GM19468 (cell line): Measurements from ENCODE around the gene RPUSD4.

Source experiments
- ATAC-seq: cut with Tn5 transposase; IDR thresholded peaks from one replicate; pipeline ENCODE4 v1.9.1; 2021; ENCODE audit warnings: mild to moderate bottlenecking, moderate library complexity, moderate number of reproducible peaks; ENCODE audit not compliant: unreplicated experiment; ENCODE audit errors: extremely low read depth

Gene RPUSD4

GRCh38 chr11:126214841-126215240, 3.4 kb upstream of the RPUSD4 start:
- ATAC-seq, result no peak

DNA sequence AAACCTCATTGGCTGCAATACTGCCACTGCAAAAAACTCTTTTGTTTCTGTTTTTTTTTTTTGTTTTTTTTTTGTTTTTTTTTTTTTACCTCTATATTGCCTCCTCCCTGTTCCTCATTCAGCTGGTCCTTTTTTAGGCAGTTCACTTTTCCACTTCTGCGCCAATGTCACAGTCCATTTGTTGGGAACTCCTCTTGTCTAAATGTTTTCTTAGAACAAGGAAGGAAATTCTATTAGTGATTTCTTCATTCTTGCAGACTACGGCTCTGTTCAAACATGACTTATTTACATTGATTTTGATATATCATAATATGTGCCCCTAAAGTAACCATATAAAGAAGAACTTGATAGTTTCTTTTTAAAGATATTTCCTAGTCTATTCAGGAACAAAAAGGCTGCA, 3.0 kb upstream of the RPUSD4 start:
- ATAC-seq, result no peak

GRCh38 chr11:126212089-126212660, 725 bp upstream of the RPUSD4 start:
- ATAC-seq, result no peak

DNA sequence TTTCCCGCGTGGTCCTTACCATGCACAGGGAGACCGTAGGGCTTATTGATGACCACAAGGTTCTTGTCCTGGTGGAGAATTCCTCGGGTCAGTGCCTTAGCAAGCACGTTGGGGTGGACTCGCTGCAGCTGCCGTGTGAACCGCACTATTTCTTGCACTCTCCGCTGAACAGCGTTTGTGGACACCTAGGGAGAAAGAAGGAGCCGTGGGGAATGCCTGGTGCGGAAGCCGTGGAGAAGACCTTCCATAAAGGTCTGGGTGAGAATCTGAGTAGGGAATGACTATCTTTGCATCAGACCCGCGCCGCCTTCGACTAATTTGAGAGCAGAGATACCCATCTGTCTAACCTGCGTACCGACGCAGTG, 597 bp downstream of the RPUSD4 start:
- ATAC-seq, result no peak

DNA sequence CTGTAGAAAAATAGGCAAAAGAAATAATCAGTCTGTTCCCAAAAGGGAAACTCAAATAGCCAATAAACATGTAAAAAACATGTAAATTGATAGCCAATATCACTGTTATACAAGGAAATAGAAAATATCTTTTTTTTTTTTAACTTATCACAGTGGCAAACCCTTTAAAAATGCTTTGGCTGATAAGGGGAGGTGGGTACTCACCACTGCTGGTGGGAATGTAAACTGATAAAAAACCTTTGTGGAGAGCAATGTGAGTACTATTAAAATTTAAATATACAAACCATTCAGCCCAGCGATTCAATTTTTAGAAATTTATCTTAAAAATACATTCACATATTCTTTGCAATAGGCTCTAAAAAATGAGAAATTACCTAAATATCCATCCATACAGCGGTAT, 3.6 kb downstream of the RPUSD4 start:
- ATAC-seq, result no peak

DNA sequence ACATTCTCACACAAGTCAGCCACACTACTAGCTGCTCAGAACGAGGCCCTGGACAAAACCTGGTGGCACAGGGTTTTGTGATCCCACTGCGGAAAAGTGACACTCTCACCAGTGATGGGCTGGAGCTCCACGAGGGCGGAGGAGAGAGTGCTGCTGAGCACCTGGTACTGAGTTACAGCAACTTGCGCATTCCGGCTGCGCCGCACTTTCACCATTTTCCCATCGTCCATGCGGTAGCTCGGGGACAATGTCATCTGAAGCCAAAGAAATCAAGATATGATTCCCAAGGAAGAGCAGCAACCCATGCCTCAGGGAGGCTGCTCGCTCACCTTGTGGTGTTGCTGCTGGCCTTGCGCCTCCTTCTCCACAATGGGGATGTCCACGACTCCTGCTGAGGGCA, 6.1 kb downstream of the RPUSD4 start:
- ATAC-seq, result no peak

GRCh38 chr11:126202646-126203359, 8.6 kb downstream of the RPUSD4 start:
- ATAC-seq, result no peak

GRCh38 chr11:126198648-126199047, 12.8 kb downstream of the RPUSD4 start:
- no peak for ATAC-seq

DNA sequence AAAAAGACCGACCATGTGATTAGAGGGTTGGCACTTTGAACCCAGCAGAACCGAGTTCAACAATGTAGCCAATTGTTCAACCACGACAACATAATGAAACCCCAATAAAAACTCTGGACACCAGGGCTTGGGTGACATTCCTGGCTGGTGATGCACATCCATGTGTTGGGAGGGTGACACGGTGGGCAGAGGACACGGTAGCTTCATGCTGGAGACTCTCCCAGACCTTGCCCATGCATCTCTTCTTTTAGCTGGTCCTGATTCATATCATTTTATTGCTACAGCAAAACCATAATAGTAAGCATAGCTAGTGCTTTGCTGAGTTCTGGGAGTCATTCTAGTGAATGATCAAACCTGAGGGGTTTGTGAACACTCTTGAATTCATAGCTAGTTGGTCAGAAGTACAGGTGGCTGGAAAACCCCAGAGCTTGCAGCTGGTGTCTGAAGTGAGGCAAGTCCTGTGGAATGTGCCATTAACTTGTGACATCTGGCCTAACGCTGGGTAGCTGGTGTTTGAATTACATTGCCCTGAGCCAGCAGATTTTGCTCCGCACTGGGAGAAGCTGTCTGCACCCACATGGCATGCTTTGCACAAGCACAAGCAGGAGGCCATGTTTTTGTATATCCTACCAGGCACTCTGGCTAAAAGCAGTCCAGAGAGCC, 14.0 kb downstream of the RPUSD4 start:
- ATAC-seq, result no peak

DNA sequence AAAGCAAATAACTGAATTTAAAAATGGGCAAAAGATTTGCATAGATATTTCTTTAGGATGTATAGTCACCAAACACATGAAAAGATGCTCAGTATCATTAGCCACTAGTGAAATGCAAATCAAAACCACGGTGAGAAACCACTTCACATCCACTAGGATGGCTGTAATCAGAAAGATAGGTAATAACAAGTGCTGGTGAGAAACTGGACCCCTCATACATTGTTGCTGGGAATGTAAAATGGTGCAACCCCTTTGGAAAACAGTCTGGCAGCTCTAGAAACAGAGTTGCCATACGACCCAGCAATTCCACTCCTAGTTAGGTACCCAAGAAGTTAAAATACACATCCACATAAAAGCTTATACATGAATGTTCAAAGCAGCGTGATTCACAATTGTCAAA, 16.3 kb downstream of the RPUSD4 start:
- ATAC-seq, result no peak

GRCh38 chr11:126194121-126194543, 17.3 kb downstream of the RPUSD4 start:
- ATAC-seq, result no peak

DNA sequence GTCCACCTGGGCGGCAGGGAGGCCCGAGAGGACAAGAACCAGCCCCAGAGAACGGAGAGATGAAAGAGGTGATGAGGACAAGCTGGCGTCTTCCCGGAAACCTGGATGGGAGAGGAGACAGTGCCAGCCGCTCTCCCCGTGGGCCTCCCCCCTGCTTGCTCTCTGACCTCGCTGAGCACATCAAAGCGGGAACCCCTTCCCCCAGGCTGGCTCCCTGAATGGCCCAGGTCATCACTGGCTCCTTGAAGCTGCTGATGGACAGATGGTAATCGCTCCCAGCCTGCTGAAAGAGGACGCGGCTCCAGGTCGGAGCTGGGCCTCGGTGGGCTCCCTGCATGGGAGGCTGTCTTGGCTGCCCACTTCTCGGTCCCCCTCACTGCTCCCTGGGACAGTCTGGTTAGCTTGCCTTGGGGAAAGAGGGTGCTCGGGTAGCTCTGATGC, 18.4 kb downstream of the RPUSD4 start:
- no peak for ATAC-seq

DNA sequence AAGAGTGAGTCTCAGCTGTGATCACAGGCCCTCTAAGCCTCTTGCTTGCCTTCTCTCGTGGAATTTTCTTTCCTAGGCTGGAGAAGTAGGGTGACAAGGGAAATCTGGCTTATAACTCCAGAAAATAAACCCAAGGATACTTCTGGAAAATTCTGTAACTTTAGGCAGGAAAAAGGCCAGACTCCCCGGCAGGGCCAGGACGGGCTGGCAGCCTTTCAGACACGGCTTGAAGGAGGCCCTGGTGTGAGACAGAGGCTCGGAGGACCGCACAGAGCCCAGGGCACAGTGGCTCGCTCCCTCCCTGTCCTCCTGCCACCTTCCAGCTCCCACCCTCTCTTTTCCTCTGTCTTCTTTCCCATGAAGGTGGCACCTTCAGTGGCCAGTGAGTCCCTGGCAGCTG, 19.1 kb downstream of the RPUSD4 start:
- ATAC-seq, result no peak

DNA sequence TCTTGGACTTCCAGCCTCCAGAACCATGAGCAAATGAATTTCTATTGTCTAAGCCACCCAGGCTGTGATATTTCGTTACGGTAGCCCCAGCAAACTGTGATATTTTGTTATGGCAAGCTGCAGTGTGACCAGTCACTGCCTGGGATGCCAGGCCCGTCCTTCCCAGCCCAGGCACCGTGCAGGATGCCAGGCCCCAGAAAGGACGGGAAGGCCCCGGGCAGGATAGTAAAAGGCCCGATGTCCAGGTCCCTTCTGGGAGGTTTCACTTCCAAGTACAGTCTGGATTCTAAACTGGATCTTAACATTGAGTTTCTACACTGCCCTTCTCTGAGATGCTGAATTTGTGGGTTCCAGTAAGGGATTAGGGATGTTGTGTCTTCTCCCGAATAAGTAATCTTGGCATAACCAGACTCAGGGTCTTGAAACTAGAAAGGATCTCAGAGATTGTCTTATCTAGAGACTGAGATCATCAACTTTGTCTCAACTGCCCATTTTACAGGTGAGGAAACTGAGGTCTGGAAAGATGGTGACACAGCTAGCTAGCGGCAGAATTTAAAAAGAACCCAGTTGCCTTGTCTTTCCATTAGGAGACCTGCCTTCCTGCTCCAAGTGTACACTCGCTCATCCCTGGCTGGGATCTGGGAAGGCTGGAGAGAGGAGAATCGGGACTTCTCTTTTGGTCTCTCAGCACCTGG, 19.9 kb downstream of the RPUSD4 start:
- ATAC-seq, result no peak

DNA sequence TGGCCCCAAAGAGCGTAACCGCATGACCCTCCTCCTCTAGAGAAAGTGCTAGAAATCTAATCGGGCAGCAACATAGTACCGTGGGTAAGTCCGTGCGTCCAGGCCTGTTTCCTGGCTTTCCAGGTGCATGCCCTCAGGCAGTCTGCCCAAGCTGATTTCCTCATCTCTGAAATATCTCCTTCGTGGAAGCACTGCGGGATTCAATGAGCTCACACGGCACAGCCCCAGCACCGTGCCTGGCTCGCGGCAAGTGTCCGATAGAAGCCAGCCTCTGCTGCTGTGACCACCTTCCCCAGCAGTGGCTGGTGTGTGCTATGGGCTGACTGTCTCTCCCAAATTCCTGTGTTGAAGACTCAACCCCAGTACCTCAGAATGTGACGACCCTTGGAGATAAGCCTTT, 20.7 kb downstream of the RPUSD4 start:
- ATAC-seq, result no peak

- peak; percentile 30 for ATAC-seq
These were observed 22.1 kb downstream of the RPUSD4 start for GRCh38 chr11:126189109-126189929.

- ATAC-seq, result peak; percentile 77
These were observed 22.9 kb downstream of the RPUSD4 start for GRCh38 chr11:126188332-126189108.

GRCh38 chr11:126186708-126187529, 24.5 kb downstream of the RPUSD4 start:
- ATAC-seq, result no peak
